ENCODE measurements around the gene MSTO1. TPM values are rescaled to one million over a fixed set of nuclear protein-coding genes. Genes with fewer than 3 reads are reported as not detected.
"Not testable (repeated sequence)": the region's sequence is repeated elsewhere in the genome, so short reads cannot be mapped to it uniquely, and the experiment has no call there.

The MSTO1 gene
- polyA plus RNA-seq, 2 of the 4 experiments (the other 2 are of a cell fraction) = 28.3 to 43.5 TPM

DNA sequence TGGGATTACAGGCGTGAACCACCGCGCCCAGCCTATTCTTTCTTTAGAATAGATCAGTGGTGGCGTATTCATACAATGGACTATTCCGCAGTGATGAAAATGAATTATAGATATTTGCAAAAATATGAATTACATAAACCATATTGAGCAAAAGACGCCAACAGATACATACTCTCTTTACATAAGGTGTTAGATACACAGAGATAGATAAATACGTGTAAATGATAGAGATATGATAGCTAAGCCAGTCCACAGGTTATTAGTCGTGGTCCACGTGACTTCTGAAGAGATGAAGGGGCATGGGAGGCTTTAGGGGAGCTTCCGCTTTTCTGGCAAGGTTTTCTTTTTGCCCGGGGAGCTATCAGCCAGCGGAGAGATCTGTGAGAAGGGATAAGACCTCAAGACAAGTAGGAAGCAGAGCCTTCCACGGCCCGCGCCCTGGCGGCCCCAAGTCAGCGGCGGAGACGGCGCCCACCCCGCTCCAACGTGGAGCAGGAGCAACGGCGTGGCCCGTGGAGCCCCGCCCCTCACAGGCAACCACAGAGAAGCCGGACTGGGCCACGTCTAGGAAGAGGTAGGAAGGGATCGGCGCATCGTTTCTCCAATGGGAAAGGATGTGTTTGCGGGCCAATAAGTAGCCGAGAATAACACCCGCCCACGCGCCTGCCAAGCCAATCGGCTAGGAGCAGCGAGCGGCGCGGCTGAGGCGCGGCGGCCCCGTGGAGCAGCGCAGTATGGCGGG lies at the start of gene MSTO1 (continued):
- no peak for TF ChIP-seq SREBF2 (IDR thresholded peaks at IDR 0.05)
- TF ChIP-seq RAD21 (conservative IDR thresholded peaks at IDR 0.05 in 1 of 2, IDR thresholded peaks at IDR 0.05 in 1 of 2) = no peak
- no peak for TF ChIP-seq POLR2AphosphoS2 (conservative IDR thresholded peaks at IDR 0.05; ENCODE audit: low read length)
- TF ChIP-seq E2F6 (IDR thresholded peaks at IDR 0.05; ENCODE audit: borderline replicate concordance, low read depth) = 0 out of 2 replicates have a peak, but pooled peaks have one; percentile 55
- TF ChIP-seq POLR2A (IDR thresholded peaks at IDR 0.05; ENCODE audit: low read length) = peak; percentile 80
- TF ChIP-seq SMC3 (IDR thresholded peaks at IDR 0.05) = no peak
- peak; percentile 81 for TF ChIP-seq PHF8 (IDR thresholded peaks at IDR 0.05; ENCODE audit: borderline replicate concordance, low read depth)
- TF ChIP-seq, protein P1, sequence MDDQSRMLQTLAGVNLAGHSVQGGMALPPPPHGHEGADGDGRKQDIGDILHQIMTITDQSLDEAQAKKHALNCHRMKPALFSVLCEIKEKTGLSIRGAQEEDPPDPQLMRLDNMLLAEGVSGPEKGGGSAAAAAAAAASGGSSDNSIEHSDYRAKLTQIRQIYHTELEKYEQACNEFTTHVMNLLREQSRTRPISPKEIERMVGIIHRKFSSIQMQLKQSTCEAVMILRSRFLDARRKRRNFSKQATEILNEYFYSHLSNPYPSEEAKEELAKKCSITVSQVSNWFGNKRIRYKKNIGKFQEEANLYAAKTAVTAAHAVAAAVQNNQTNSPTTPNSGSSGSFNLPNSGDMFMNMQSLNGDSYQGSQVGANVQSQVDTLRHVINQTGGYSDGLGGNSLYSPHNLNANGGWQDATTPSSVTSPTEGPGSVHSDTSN (IDR thresholded peaks at IDR 0.05) = no peak
- TF ChIP-seq FOSB (CRISPR knock-in tag; IDR thresholded peaks at IDR 0.05) = 0 out of 2 replicates have a peak, but pooled peaks have one; percentile 44
- no peak for TF ChIP-seq CBX8 (IDR thresholded peaks at IDR 0.05)
- no peak for TF ChIP-seq REST (IDR thresholded peaks at IDR 0.05)
- TF ChIP-seq JUN (IDR thresholded peaks at IDR 0.05) = peak; percentile 75 to 83; a peak in 3 of 5 replicates
- TF ChIP-seq NPAS2 (CRISPR knock-in tag; IDR thresholded peaks at IDR 0.05; ENCODE audit: borderline replicate concordance) = peak; percentile 65
- TF ChIP-seq CHD2 (IDR thresholded peaks at IDR 0.05; ENCODE audit: low read length, partially characterized antibody) = no peak
- no peak for TF ChIP-seq CHD4 (IDR thresholded peaks at IDR 0.05; ENCODE audit: borderline replicate concordance)
- TF ChIP-seq, protein P2, sequence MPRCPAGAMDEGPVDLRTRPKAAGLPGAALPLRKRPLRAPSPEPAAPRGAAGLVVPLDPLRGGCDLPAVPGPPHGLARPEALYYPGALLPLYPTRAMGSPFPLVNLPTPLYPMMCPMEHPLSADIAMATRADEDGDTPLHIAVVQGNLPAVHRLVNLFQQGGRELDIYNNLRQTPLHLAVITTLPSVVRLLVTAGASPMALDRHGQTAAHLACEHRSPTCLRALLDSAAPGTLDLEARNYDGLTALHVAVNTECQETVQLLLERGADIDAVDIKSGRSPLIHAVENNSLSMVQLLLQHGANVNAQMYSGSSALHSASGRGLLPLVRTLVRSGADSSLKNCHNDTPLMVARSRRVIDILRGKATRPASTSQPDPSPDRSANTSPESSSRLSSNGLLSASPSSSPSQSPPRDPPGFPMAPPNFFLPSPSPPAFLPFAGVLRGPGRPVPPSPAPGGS (IDR thresholded peaks at IDR 0.05) = peak; percentile 91
- TF ChIP-seq, protein P3, sequence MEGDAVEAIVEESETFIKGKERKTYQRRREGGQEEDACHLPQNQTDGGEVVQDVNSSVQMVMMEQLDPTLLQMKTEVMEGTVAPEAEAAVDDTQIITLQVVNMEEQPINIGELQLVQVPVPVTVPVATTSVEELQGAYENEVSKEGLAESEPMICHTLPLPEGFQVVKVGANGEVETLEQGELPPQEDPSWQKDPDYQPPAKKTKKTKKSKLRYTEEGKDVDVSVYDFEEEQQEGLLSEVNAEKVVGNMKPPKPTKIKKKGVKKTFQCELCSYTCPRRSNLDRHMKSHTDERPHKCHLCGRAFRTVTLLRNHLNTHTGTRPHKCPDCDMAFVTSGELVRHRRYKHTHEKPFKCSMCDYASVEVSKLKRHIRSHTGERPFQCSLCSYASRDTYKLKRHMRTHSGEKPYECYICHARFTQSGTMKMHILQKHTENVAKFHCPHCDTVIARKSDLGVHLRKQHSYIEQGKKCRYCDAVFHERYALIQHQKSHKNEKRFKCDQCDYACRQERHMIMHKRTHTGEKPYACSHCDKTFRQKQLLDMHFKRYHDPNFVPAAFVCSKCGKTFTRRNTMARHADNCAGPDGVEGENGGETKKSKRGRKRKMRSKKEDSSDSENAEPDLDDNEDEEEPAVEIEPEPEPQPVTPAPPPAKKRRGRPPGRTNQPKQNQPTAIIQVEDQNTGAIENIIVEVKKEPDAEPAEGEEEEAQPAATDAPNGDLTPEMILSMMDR (IDR thresholded peaks at IDR 0.05) = no peak
- no peak for TF ChIP-seq EHF (CRISPR knock-in tag; IDR thresholded peaks at IDR 0.05)
- TF ChIP-seq RCOR1 (IDR thresholded peaks at IDR 0.05; ENCODE audit: low read depth, low read length) = no peak

DNA sequence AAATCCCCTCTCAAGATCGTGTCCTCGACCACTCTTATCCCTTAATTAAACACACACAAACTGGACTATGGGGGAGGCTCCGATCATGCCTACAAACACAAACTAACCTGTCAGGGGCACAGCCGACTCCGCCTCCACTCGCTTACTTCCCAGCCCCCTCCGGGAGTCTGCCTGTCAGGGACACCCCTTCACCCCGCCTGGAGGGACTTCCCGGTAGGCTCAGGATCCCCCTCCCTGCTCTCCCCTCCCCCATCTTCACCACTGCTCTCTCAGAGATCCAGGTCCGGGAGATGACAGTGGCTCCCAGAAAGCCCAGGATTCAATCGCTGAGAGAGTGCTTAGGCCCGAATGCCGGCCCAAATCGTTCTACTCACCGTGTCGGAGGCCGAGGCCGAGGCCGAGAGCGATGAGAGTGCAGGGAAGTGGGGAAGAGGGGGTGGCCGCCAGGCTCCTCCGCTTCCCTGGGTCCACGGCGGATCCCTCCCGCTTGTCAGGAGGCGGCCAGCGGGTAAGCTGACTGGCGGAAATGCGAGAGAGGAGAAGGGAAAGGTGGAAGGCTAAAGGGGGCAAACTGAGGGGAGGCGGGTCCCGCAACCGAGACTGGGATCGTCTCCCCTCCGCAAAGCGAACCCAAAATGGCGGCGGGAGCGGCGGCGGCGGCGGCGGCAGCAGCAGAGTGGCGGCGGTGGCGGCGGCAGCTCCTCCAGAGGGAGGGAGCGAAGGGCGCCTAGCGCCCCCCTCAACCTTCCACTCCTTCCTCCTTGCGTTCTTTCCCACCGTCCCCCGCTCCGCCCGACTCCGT lies 48.0 kb upstream of the MSTO1 start:
- Histone ChIP-seq H3K4me3 (peak overlapping the region; percentile 96), H3K4me2 (peak overlapping the region; percentile 62), H3K4me1 (peaks cover 19% of the 10 kb centered on the region), H3K27ac (peak overlapping the region; percentile 99)
- FAIRE-seq, POLR2A ChIA-PET, H3K9me3 ChIP-seq: not testable (repeated sequence)
- DNase-seq (ENCODE audit: low read depth in 1 of 2, low spot score in 1 of 2) (peak in 1 of 2 experiments; percentile 43), ATAC-seq (peak; percentile 54 to 67)
- CTCF ChIA-PET = interaction anchor here (1.5 kb wide), 1 partner anchor 311 kb away, joined by 4 read pairs; no protein-coding TSS in a partner anchor
- 1% methylated on average over 42 of the region's 56 CpGs for WGBS (ENCODE audit: missing lambda C conversion rate)
